Muscle of arm (tissue), 14 donors: ENCODE data around the gene ZNF506. TPM values are rescaled to one million over a fixed set of nuclear protein-coding genes. Genes with fewer than 3 reads are reported as not detected.
"Not testable (repeated sequence)": the region's sequence is repeated elsewhere in the genome, so short reads cannot be mapped to it uniquely, and the experiment has no call there.

Experiments
- DNase-seq: peaks from one replicate; pipeline ENCODE4 v3.0.0-alpha.2; 2013
- long read RNA-seq, 11 donors: transcript quantifications; one replicate each; lab custom pipeline, GENCODE V29; 2026
- polyA plus RNA-seq, 12 donors: library from polyadenylated mRNA; unstranded; fragments of 120-200 nt; gene quantifications; one replicate each; pipeline ENCODE4 v1.2.1, GENCODE V29; 2013; ENCODE audit not compliant: insufficient read length in 12 of 12

ZNF506 gene
- 10 to 100 TPM in 11 of 12 donors, not detected in 1; 14.0 to 28.2 (median 21.7) TPM for polyA plus RNA-seq
- long read RNA-seq, donor 1, full-length matches to known transcripts: 22 of 29 reads
- long read RNA-seq, donor 1, partial matches to known transcripts: 7 of 29 reads
- long read RNA-seq, donor 1, other reads (novel, unspliced or antisense): 0 of 29 reads
- long read RNA-seq, donor 2, full-length matches to known transcripts: 5 of 13 reads
- long read RNA-seq, donor 2, partial matches to known transcripts: 8 of 13 reads
- long read RNA-seq, donor 2, other reads (novel, unspliced or antisense): 0 of 13 reads
- long read RNA-seq, donor 3, full-length matches to known transcripts: 6 of 6 reads
- long read RNA-seq, donor 3, partial matches to known transcripts: 0 of 6 reads
- long read RNA-seq, donor 3, other reads (novel, unspliced or antisense): 0 of 6 reads
- long read RNA-seq, donor 4, full-length matches to known transcripts: 5 of 5 reads
- long read RNA-seq, donor 4, partial matches to known transcripts: 0 of 5 reads
- long read RNA-seq, donor 4, other reads (novel, unspliced or antisense): 0 of 5 reads
- long read RNA-seq, donor 5, full-length matches to known transcripts: 15 of 15 reads
- long read RNA-seq, donor 5, partial matches to known transcripts: 0 of 15 reads
- long read RNA-seq, donor 5, other reads (novel, unspliced or antisense): 0 of 15 reads
- long read RNA-seq, donor 6, full-length matches to known transcripts: 4 of 9 reads
- long read RNA-seq, donor 6, partial matches to known transcripts: 5 of 9 reads
- long read RNA-seq, donor 6, other reads (novel, unspliced or antisense): 0 of 9 reads
- long read RNA-seq, donor 7, full-length matches to known transcripts: 10 of 10 reads
- long read RNA-seq, donor 7, partial matches to known transcripts: 0 of 10 reads
- long read RNA-seq, donor 7, other reads (novel, unspliced or antisense): 0 of 10 reads
- long read RNA-seq, donor 8, full-length matches to known transcripts: 14 of 19 reads
- long read RNA-seq, donor 8, partial matches to known transcripts: 5 of 19 reads
- long read RNA-seq, donor 8, other reads (novel, unspliced or antisense): 0 of 19 reads
- long read RNA-seq, donor 9, full-length matches to known transcripts: 6 of 6 reads
- long read RNA-seq, donor 9, partial matches to known transcripts: 0 of 6 reads
- long read RNA-seq, donor 9, other reads (novel, unspliced or antisense): 0 of 6 reads
- long read RNA-seq, donor 10, full-length matches to known transcripts: 14 of 19 reads
- long read RNA-seq, donor 10, partial matches to known transcripts: 5 of 19 reads
- long read RNA-seq, donor 10, other reads (novel, unspliced or antisense): 0 of 19 reads
- long read RNA-seq, donor 11, full-length matches to known transcripts: 7 of 7 reads
- long read RNA-seq, donor 11, partial matches to known transcripts: 0 of 7 reads
- long read RNA-seq, donor 11, other reads (novel, unspliced or antisense): 0 of 7 reads

- peak; percentile 99 for DNase-seq
Observed at GRCh38 chr19:19821366-19821951, at the start of gene ZNF506. TSS of gene ZNF506 (minus strand) at chr19:19821750. CDS start at chr19:19821603, 147 bp downstream.

DNA sequence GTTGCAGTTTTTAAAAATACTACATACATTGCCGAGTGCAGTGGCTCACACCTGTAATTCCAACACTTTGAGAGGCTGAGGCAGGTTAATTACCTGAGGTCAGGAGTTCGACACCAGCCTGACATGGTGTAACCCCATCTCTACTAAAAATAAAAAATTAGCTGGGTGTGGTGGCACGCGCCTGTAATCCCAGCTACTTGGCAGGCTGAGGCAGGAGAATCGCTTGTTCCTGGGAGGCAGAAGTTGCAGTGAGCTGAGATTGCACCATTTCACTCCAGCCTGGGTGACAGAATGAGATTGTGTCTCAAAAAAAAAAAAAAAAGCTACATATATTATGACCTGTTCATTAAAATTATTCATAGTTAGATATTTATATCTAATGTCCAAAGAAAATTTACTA, 48.5 kb upstream of the ZNF506 start:
- not testable (repeated sequence) for DNase-seq

DNA sequence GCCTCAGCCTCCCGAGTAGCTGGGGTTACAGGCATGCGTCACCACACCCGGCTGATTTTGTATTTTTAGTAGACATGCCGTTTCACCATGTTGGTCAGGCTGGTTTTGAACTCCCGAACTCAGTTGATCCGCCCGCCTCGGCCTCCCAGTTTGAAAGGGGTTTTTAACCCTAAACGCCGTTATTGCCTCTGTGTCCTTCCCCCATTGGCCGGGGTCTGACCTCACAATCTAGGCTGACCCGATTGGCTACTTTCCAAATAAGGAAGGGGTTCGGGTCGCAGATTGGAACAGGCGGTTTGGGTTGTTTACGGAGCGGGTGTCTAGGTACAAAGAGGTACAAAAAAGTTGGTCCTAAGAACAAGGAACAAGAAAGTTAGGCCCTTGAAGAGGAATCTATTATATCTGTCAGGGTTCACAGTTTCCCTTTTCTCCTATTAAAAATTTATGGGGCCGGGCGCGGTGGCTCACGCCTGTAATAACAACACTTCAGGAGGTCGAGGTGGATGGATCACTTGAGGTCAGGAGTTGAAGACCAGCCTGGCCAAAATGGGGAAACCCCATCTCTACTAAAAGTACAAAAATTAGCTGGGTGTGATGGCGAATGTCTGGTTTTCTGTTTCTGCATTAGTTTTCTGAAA, 45.2 kb upstream of the ZNF506 start:
- DNase-seq: peak; percentile 26

DNA sequence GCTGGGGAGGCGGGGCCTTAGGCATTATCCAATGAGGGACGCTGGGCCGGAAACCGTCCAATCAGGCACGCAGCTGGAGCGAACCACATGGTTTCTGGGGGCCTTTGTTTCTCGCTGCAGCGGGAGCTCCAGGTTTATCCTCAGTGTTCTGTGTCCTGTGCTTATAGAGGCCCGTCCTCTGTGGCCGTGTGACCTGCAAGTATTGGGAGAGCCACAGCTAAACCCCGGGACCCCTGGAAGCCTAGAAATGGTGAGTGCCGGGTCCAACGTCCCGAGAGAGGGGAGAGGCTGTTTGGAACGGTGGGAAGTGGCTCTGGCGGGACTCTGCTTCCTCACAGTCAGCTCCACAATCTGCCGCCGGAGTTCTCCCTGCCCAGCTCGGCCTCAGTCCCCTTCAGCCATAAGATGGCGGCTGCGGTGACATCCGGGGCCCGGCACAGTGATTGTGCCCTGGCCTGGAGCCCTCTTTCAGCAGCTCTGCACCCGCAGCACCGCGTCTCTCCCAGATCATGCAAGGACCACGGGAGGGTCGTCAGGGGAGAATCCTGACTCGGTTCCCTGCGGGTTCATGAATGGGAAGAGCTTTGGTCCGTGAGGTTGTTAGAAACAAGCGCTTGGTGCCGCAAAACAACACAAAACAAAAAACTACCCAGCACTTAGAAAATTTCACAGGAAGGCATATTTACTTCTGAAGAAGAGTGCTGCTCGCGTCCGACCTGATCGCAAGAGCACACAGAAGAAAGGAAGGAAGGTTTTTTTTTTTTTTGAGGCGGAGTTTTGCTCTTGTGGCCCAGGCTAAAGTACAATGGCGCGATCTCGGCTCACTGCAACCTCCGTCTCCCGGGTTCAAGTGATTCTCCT, 44.4 kb upstream of the ZNF506 start, which contains the start of gene ZNF253:
Gene ZNF253, plus strand, starts transcription at position 133 of the 861 bp plus-strand sequence. Its CDS starts 115 bp downstream, at position 248.
- DNase-seq: peak; percentile 97

- DNase-seq: peak; percentile 41
Observed at GRCh38 chr19:19860756-19861390, 39.3 kb upstream of the ZNF506 start.

- no peak for DNase-seq
Observed at GRCh38 chr19:19858751-19859150, 37.2 kb upstream of the ZNF506 start.

- not testable (repeated sequence) for DNase-seq
Observed at GRCh38 chr19:19851740-19852139, 30.2 kb upstream of the ZNF506 start.

GRCh38 chr19:19849056-19849455, 27.5 kb upstream of the ZNF506 start:
- DNase-seq: no peak

DNA sequence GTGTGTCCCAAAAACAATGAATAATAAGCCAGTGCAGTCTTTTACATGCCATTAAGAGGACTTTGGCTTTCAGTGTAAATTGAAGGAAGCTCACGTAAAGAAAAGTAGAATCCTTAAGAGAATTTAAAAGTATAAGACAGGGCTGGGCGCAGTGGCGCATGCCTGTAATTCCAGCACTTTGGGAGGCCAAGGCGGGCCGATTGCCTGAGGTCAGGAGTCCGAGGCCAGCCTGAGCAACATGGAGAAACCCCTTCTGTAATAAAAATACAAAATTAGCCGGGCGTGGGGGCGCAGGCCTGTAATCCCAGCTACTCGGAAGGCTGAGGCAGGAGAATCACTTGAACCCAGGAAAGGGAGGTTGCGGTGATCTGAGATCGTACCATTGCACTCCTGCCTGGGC, 26.2 kb upstream of the ZNF506 start:
- no peak for DNase-seq

GRCh38 chr19:19835560-19836038, 14.0 kb upstream of the ZNF506 start:
- no peak for DNase-seq

DNA sequence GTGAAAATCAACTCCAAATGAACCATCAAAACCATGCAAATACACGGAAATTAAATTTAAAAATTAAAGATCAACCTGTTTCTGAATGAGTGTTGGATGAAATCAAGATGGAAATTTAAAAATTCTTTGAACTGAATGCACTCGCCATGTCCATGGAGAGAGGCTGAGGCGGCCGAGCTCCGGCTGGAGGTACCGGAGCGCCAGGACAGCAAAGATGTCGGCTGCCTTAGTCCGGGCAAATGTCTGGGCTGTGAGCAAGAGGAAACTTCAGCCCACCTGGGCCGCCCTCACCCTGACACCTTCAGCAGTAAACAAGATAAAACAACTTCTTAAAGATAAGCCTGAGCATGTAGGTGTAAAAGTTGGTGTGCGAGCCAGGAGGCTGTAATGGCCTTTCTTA, 5.3 kb upstream of the ZNF506 start:
- DNase-seq: no peak

DNA sequence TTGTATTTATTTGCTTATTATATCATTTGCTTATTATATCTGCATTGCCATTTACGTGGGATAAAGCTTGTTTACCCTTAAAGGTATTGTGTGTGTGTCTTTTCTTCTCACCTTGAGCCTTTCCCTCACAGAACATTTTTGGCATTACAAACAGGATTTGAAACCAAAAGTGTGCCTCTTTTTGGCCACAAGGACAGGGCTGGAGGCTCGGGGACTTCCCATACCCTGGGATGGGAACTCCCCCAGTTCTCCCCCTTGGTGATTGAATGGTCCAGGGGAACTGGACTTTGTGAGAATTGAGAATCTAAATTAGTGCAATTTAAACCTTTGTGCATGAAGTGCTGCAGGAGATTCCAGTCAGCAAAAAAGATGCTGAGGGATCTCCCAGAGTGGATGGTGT, 2.4 kb upstream of the ZNF506 start:
- no peak for DNase-seq

DNA sequence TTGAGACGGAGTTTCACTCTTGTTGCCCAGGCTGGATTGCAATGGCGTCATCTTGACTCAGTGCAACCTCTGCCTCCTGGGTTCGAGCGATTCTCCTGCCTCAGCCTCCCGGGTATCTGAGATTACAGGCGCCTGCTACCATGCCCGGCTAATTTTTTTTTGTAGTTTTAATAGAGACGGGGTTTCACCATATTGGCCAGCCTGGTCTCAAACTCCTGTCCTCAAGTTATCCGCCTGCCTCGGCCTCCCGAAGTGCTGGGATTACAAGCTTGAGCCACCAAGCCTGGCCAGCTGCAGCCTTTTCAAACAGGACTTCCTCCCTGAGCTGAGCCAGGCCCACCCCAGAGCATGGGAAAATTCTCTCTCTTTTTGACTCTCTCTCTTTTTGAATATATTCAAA, 426 bp upstream of the ZNF506 start:
- peak; percentile 27 for DNase-seq

- DNase-seq: no peak
Observed at GRCh38 chr19:19820774-19821320, 703 bp downstream of the ZNF506 start.

- DNase-seq: no peak
Observed at GRCh38 chr19:19817357-19817756, 4.2 kb downstream of the ZNF506 start.

- DNase-seq: no peak
Observed at GRCh38 chr19:19816679-19817078, 4.9 kb downstream of the ZNF506 start.

DNA sequence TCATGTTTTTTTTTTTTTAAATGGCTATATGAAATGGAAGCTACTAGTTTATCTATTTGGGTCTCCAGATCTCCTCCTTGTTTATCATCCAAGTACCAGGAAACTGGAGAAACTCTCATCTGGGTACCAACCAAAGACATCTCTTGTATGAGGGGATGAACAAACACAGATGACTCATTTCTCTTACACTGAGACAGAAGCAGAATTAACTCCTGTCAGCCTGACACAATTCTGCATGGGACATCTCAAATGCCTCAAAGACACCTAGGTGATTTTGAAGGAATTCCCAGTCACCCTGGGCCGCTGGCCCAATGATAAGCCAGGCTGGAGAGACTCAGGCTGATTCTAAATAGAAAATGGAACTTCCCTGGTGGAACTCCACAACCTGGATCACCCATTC, 9.6 kb downstream of the ZNF506 start:
- DNase-seq: not testable (repeated sequence)

GRCh38 chr19:19805480-19805879, 16.1 kb downstream of the ZNF506 start:
- DNase-seq: no peak
